HG02798 (cell line): ENCODE results near the gene LMTK3.
A peak's percentile ranks its signal among the peaks of the same experiment; 100 is the strongest.

ENCODE experiments used
- ATAC-seq: cut with Tn5 transposase; IDR thresholded peaks from one replicate; pipeline ENCODE4 v1.9.1; 2021; ENCODE audit warnings: mild to moderate bottlenecking; ENCODE audit not compliant: unreplicated experiment, poor library complexity

The LMTK3 gene

GRCh38 chr19:48510421-48511268 lies 990 bp downstream of the LMTK3 start:
- ATAC-seq, result peak; percentile 51

GRCh38 chr19:48509467-48510194 lies 2.0 kb downstream of the LMTK3 start:
- ATAC-seq, result no peak

DNA sequence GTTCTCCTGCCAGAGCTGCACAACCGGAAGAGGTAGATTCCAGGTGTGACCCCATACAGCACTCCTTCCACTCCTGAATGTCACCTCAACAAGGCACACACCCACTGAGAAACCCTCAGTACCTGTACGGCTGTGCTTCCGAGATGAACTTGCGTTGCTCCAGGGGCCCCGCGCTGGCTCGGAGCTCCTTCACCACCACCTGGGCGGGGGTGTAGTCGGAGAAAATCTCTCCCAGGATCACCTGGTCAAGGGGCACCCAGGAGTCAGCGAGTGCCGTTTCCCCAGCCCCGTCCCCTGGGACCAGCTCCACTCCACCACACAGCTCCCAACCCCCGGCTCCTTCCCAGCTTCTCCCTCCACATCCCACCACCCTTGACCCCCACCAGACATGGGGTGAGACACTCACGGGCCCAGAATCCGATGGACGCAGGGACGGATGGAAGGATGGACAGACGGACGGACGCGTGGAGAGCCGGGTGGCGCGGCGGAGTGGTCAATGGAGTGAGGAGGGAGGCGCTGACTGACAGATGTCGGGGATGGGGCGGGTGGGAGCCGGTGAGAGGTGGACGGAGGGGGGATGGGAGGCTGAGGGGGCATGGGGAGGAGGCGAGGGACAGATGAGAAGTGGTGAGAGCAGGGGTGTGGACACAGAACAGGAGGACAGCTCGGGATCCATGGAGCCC lies 2.8 kb downstream of the LMTK3 start:
- no peak for ATAC-seq

GRCh38 chr19:48507911-48508439 lies 3.7 kb downstream of the LMTK3 start:
- no peak for ATAC-seq

DNA sequence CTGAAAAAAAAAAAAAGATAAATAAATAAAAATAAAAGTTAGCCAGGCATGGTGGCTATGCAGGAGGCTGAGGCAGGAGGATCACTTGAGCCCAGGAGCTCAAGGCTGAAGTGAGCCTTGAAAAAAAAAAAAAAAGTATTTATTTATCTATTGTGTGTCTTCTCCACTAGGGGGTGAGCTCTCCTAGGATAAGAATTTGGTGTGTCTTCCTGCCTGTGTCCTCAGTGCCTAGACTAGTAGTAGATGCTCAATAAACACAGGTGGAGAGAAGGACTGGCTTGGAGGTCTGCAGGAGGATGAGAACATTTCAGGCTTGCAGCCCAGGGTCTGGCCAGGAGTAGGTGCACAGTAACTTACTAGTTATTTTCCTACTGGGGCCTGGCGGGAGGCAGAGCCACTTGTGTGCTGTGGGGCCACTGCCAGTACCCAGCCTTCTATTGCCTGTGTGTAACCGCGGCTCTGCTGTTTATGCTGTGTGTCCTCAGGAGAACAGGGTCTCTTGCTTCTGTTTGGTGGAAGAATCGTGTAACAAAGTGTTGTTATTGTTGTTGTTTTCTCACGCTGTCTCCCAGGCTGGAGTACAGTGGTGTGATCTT lies 5.4 kb downstream of the LMTK3 start:
- no peak for ATAC-seq

DNA sequence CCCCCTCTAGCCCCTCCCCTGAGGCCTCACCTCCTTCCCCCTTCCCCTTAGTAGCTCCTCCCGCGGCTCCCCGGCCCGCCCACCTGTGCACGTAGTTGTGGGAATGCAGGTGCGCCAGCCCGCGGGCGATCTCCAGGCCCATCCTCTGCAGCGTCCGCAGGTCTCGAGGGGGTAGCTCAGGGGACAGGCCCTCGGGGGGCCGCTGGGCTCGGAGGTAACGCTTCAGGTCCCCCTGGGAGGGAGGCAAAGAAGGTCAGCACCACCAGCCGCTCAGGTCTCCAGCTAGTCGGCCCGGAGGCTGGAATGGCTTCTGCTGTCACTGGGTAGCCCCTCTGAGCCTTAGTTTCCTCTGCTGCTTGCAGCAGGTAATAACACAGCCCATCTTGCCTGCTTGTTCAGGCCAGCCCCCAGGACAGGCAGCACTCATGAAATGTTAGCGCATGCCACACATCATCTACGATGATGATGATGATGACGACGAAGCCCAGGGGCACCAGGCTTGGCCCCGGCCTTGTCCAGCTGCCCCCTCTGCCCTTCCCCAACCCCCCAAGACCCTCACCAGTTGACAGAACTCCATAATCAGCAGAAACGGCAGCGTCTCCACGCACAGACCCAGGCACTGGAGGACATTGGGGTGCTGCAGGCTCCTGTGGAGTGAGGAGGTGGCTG lies 9.2 kb downstream of the LMTK3 start:
- ATAC-seq, result no peak

DNA sequence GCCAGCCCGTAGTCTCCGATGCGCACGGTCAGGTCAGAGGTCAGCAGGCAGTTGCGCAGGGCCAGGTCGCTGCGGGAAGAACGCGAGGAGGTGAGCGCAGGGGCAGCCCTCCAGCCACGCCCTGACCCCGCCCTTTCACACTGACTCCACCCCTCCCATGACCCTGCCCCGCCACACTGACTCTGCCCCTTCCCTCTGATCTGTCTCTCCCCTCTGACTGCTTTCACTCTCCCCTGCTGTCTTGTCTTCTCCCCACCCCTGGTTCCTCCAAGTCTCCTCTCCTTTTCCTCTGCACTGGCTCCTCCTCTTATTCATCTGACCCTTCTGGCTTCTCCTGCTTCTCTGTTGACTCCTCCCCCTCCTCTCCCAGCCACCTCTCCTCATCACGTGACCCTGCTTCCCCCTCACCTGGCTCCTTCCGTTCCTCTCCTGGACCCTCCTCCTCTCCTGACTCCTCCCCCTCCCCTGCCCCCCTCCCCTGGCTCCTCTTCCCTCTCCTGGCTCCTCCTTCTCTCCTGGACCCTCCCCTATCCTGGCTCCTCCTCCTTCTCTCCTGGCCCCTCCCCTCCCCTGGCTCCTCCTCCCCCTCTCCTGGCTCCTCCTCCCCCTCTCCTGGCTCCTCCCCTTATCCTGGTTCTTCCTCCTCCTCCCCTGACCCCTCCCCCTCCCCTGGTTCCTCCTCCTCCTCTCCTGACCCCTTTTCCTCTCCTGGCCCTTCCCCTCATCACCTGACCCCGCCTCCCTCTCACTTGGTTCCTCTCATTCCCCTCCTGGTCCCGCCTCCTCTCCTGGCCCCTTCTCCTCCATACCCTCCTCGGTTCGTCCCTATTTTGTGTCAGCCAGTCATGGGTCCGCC lies 9.9 kb downstream of the LMTK3 start:
- ATAC-seq, result peak; percentile 46

DNA sequence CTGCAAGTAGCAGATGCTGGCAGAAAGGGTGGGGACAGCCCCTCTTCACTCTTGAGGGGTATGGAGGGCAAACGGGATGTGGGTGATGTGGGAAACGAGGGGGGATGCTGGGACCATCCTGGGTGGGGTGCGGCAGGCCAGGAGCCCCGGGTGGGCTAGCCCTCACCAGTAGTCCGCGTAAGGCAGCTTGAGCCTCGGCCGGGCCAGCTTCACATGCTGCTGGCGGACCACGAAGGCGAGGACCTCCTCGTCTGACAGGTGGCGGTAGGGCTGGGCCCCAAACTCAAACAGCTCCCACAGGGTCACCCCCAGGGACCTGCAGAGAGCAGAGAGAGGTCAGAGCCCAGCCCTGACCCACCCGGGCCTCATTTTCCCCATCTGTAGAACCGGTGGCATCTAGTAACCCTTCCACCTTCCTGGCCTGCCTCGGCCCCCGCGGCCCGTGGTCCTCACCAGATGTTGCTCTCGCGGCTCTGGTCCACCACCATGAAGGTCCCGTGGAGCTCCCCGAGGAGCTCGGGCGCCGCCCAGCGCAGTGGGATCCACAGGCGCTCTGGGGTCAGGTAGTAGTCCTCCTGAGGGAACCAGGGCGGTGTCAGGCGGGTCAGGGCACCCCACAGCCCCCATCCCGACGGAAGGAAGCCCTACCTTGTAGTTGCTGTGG lies 10.7 kb downstream of the LMTK3 start:
- ATAC-seq, result no peak

GRCh38 chr19:48499316-48500090 lies 12.1 kb downstream of the LMTK3 start:
- ATAC-seq, result no peak

DNA sequence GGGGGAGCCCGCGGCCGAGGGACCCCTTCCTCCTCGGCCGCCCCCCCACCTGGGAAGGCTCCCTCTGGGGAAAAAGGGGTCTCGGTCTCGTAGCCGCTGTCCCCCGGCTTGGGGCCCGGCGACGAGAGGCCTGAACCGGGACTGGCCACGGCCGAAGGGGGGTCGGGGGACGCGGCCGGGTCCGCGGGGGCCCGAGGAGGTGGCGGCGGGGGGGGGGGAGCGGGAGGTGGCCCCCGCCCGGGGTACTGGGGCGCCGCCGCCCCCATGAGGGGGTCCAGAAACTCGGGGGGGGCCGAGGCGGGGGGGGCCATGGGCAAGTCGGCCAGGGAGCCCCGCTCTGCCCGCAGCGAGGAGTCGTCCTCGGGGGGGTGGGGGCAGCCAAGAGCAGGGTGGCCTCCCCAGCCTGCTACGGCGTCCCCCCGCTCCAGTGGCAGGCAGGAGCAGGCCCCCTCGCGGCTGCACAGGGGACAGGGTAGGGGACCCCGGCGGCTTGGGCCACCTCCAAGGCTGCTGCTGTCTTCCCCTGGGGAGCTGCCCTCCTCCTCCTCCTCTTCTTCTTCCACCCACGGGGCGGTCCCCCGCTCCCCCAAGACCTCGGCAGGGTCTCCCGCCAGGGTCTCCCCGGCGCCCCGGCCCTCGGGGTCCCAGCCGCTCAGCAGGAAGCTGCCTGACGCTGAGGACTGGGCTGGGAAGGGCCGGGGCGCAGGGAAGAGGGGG lies 12.9 kb downstream of the LMTK3 start:
- no peak for ATAC-seq

- ATAC-seq, result no peak
These were observed 13.7 kb downstream of the LMTK3 start for GRCh38 chr19:48497728-48498594.

DNA sequence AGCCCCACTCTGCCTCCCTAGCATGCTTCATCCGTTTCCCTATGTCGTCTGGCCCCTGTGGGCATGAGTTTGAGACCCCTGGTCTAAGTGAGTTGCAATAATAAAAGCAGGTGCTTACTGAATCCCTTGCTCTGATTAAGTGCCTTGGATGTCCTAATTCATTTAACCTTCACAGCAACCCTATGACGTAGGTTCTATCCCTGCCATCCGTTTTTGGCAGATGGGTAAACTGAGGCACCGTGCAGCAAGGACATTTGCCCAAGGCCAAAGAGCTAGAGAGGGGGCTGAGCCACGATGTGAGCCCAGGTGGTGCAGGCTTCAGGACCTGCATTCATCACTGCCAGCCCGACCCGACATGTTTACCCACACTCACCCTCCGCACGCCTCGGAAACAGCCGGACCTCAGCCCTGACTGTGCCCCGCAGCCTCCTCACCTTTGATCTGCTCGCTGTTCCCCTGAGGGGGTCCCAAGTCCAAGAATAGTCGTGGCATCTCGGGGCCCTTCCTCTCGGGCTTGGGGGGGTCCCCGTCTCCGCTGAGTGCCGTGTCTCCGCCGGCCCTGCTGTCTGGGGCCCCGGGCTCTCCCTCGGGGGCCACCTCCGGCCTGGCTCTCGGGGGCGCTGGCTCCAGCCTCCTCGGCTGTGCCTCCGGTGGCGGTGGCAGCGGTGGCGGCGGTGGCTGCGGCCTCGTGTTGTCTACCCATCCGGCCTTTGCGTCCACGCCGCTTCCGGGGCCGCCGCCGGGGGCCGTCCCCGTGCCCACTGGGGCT lies 14.5 kb downstream of the LMTK3 start:
- no peak for ATAC-seq

- ATAC-seq, result no peak
These were observed 16.2 kb downstream of the LMTK3 start for GRCh38 chr19:48495396-48495795.

- ATAC-seq, result no peak
These were observed 17.8 kb downstream of the LMTK3 start for GRCh38 chr19:48493718-48494401.
